Mucosa of gallbladder (tissue), 1 donor: ENCODE data around the gene TBC1D4. TPM values are rescaled to one million over a fixed set of nuclear protein-coding genes. Genes with fewer than 3 reads are reported as not detected.

Source experiments
- DNase-seq: peaks from one replicate; pipeline ENCODE4 v3.0.0-alpha.2; 2020; ENCODE audit warnings: low spot score
- total RNA-seq: library from RNA; stranded (reverse); gene quantifications from one replicate; pipeline ENCODE4 v1.2.1, GENCODE V29; 2021
- donor health status: DM: no; HTN: no; CAD: no.

Gene TBC1D4
- total RNA-seq, 1 donor from 2014 or later = 36.6 TPM

DNA sequence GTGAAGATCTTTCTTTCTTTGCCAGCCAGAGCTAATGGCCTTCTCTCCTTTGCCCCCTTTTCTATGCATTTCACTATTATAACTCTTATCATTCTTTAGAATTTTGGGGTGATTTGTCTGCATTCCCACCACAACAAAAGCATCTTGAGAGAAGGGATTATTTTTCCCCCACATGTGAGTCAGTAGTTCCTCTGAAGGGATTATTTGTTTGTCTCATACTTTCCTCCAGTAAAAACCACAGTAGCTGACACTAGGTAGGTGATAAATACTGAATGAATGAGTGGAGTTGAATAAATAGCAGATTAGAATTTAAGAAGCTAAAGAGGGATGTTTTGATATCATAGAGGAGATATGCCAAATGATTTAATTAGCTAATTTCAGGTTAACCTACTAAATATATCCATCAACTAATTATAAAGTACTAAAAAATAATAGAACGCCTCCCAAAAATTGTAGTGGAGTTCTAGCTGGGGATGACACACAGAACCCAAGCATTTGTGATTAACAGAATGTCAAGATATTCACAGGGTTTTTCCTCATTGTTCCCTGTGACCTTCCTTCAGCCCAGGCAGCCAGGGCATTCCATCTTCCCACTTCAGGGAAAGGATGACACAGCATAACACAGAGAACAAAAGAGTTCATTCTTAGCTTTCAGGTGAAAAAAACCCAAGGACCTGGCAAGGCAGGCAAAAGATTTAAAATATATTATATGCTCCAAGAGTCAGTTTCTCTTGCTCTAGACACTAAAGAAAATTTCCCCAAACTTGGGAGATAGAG lies 3.5 kb upstream of the TBC1D4 start:
- DNase-seq = no peak

DNA sequence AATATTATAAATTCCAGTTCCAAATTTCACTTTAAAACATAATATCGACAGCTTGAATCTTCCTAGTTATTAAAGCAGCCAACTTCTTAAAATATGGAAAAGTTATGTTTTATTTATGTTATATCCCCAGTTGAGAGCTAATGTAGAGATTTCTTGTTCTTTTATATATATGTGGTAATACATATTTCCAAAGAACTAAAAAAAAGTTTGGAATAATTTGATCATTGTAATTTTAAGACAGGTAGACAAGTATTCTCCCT lies 781 bp upstream of the TBC1D4 start:
- DNase-seq = no peak

DNA sequence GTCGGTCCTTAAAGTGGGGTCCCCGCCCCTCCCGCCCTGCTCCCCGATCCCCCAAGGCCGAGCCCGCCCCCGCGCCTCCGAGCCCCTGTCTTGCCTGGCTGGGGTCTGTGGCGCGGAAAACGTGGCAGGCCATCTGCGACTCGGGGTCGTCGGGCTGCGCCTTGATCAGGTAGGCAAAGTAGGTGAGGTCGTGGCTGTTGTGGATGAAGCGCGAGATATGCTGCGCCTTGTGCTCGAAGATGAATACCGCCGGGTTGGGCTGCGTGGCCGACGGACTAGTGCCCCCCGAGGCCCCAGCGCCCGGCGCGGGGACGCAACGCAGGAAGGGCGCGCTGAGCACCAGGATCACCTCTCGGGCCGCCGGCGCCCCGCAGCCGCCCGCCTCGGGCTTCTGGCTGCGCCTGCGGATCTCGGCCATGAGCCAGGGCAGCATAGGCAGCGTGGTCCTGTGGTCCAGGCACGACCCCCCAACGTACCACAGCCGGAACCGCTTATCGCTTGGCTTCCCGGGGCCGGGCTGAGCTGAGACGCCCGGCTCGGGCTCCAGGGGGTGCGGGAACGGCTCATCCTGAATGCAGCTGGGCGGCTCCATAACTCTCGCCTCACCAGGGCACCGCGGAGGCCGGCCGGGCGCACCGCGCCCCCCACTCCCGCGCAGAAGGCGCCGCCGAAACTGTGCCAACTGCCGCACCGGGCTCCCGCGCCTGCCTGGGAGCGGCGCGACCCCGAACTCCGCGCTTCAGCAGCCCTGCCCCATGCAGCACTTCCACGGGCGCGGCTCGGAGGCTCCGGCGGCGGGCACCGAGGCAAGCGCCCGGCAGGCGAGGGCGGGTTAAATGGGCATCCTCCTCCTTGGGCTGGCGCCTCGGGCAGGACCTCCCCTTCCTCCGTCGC lies 546 bp downstream of the TBC1D4 start:
- DNase-seq = no peak

GRCh38 chr13:75480671-75481175 lies 1.2 kb downstream of the TBC1D4 start:
- peak; percentile 80 for DNase-seq

DNA sequence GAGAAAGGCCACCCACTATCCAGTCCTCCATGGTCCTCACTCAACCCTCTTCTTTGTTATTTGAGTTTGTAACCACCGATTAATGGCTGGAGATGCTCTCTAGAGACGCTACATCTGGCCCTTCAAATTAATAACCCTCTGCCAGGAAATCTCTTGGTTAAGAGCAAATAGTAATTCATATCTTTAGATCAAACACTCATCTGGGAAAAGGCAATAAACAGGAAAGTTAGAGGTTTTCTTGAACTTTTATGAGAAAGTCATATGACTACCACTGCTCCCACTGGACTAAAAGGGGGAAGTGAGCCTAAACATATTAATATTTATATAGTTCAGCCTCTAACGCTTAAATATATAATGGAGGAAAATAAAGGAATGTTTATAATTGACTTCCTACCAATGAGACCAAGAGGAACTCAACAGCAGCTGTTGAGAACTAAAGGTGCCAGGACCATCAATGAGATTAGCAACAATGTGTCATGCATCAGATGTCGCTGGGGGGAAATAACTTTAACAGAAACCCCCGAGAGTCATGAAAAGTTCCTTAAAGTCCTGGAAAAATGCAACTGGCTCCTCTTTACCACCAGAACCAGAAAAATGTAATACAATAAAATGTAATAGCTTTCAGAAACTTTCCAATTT lies 2.7 kb downstream of the TBC1D4 start:
- no peak for DNase-seq

DNA sequence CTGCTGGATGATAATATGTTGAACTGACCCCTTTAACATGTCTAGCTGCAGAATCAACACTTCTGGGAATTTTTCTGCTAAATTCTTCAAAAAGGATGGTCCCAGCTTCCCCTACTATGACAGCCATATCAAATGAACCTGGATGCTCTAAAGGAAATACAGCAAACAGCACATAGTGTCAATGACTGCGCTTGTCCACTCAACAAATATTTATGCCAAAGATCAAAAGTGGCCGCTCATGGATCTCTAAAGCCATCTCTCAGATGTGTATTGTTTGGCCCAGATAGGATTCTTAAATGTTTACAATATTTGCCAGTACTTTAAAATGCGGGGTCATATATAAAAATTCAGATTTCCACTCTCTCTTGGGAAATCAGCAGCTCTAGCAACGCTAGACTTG lies 3.3 kb downstream of the TBC1D4 start:
- DNase-seq = no peak

DNA sequence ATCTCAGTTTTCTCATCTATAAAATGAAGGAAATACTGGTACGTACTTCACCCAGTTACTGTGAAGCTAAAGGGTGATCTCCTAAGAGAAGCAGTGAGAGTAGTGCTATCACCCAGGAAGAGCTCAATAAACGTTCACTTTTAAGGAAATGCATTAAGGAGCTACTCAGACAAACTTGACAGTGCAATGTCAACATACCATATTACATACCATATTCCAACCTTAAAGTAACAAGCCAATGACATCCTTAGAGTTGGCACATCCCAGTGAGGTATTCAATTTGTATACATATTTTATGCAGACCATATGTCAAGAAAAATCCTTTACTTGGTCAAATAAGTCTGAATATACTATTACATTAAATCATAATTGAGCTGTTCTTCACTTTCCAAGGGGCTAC lies 7.0 kb downstream of the TBC1D4 start:
- no peak for DNase-seq

DNA sequence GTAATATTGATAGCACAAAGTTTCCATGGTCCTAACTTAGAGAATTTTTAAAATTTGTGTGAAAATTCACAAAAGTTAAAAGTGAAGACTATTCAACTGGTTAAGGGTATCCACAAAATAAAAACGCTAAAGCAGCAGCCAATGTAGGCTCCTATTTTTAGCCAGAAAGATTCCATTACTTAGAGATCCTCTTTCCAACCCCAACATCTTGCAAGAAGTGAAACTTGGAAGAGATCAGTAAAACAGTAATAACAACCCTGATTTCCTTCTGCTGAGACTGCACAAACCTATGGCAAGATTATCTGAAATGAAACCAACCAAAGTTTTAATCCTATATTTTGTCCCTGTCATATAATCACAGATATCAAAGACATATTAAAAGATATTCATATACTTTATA lies 8.5 kb downstream of the TBC1D4 start:
- DNase-seq = no peak

DNA sequence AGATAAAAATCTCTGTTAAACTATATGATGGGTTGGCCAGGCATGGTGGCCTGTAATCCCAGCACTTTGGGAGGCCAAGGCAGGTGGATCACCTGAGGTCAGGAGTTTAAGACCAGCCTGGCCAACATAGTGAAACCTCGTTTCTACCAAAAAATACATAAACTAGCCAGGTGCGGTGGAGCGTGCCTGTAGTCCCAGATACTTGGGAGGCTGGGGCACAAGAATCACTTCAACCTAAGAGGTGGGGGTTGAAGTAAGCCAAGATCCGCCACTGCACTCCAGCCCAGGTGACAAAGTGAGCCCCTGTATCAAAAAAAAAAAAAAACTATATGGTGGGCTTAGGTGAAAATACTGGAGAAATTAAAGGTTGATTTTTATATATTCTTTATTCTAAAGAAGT lies 11.3 kb downstream of the TBC1D4 start:
- DNase-seq = no peak

- no peak for DNase-seq
Measured at GRCh38 chr13:75469047-75469446, 12.9 kb downstream of the TBC1D4 start.

GRCh38 chr13:75468602-75469001 lies 13.4 kb downstream of the TBC1D4 start:
- DNase-seq = no peak

DNA sequence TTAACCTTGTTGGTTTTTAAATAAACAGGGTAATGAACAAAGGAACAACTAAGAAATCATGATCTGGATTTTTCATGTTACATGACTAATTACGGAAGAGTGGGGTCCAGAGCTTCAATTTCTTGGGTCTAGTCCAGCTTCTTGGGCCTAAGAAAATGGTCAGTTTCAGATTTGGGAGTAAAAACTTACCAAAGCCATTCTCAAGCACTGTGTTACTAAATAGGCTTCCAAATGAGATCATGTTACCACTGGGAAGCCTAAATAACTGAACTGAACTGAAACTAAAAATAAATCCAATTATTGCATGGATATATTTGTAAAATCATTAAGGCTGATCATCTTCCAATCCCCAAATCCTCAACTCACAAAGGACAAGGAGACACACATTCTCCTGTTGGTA lies 13.9 kb downstream of the TBC1D4 start:
- no peak for DNase-seq

DNA sequence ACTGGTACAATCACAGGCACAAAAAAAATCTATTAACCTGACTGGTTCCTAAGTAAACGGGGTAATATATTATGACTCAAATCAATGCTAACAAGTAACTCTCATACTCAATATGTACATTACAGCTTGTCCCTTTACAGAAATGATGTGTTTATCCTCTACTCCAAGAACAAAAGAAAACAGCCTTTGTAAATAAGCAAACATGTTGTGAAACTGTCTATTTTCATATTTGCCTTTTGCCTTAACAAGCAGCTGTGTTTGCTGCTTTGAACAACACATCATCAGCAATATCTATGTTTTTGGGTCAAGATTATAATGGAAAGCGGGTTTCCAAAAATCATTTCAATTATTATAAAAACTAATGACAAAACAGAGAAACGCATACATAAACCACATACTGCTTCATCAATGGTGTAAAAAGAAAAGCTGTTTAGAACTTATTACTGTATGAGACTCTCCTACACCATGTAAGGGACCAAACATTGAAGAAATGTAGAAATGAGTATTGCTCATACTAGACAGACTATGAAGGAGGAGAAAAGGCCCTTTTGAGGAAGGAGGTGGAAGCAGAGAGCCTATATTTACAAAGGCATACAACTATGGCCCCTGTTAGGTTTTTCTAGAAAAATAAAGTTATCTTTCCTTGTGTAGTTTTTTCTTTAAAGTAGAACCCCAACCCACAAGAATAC lies 14.8 kb downstream of the TBC1D4 start:
- DNase-seq = no peak

DNA sequence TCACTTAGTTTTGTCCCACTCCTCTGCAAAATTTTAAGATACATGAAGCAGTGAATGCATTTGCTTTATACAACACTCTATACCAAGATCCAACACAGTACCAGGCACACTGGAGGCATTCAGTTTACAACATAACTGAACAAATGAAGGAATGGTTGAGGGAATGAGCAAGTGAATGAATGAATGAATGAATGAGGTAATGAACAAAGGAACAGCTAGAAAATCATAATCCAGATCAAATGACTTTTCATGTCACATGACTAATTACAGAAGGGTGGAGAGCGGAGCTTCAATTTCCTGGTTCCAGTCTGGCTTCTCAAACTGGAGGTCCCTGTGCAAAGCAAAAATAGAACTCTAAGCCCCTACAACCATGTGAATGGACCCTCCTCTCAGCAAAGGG lies 16.7 kb downstream of the TBC1D4 start:
- no peak for DNase-seq

- no peak for DNase-seq
Measured at GRCh38 chr13:75461314-75461713, 20.7 kb downstream of the TBC1D4 start.

DNA sequence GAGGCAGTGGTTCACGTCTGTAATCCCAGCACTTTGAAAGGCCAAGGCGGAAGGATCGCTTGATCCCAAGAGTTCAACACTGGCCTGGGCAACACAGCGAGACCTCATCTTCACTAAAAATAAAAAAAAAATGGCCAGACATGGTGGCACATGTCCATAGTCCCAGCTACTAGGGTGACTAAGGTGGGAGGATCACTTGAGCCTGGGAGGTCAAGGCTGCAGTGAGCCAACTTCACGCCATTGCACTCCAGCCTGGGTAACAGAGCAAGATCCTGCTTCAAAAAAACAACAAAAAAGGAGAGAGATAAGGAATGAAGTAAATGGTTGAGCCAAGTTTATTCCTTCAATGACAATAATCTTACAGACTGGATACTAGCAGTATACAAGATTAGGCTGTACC lies 21.3 kb downstream of the TBC1D4 start:
- DNase-seq = no peak

DNA sequence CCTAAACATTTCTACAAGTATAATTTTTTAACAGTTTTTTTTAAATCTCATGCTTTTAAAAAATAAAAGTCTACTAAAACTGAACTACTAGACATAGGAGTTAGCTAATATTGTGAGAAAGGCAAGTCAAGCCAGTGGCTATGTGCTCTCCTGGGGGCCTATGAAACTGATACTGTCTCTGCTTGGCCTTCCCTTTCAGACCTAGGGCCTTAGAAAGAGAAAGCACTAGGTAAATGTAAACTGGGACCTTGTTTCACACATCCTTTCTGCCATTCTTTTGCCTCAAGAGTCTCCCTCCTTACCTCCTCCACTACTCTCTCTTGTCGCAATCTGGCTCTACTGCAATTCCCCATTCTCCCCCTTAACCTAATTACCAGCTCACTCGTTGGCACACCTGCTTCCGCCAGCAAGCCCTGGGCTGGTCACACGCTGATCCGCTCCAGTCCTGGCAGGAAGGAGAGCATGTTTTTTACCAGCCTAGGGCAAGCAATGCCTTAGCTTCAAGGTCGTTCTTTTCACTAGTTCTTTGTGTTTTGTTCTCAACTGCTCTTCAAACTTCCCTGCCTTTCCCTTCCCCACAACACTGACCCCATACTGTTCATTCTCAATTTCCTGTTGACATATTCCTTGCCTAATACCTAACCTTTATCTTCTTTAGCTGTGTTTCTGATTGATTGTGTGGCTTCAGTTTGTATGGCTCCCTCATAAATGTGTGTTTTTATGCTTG lies 23.1 kb downstream of the TBC1D4 start:
- DNase-seq = peak; percentile 38

DNA sequence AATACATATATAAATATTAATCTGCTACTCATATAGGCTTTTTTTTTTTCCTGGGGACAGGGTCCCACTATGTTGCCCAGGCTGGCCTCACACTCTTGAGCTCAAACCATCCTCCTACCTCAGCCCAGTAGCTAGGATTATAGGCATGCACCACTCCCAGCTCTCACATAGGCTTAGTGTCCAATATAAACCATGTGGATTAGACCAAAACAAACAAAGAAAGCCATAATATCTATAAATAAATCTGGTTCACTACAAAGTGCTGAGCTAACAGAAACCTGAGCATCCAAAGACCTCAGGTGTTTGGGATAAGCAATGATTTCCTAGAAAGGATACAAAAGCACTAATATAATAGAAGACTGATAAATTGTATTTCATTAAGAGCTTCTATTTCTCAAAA lies 26.0 kb downstream of the TBC1D4 start:
- no peak for DNase-seq

GRCh38 chr13:75454497-75454896 lies 27.5 kb downstream of the TBC1D4 start:
- no peak for DNase-seq

GRCh38 chr13:75452564-75452963 lies 29.4 kb downstream of the TBC1D4 start:
- DNase-seq = no peak

DNA sequence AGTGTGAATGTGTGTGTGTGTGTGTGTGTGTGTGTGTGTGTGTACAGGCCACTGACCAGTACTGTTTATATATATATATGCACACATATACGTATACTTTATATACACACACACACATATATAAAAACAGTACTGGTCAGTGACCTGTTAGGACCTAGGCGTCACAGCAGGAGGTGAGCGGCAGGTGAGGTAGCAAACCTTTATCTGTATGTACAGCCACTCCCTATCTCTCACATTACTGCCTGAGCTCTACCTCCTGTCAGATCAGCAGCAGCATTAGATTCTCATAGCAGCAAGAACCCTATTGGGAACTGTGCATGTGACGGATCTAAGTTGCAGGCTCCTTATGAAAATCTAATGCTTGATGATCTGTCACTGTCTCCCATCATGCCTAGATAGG lies 34.5 kb downstream of the TBC1D4 start:
- DNase-seq = no peak
